Stomach (tissue), 4 donors: Measurements from ENCODE around the gene LHX1.

Experiments
- CTCF ChIP-seq, 7 experiments: fragments of 450-650 bp in 4 of 7; fragments of 200-600 bp in 3 of 7; sonication (generic) in 3 of 7; IDR thresholded peaks; one replicate each; pipeline ENCODE4 v1.5.1; 2016 to 2019; ENCODE audit warnings: antibody characterized with exemption in 7 of 7, control low read depth in 2 of 7, mild to moderate bottlenecking in 1 of 7
- POLR2A ChIP-seq, 4 donors: fragments of 450-650 bp; IDR thresholded peaks; one replicate each; pipeline ENCODE4 v1.6.1; 2016; ENCODE audit warnings: antibody characterized with exemption in 4 of 4, control low read depth in 2 of 4, mild to moderate bottlenecking in 1 of 4, moderate library complexity in 1 of 4

DNA sequence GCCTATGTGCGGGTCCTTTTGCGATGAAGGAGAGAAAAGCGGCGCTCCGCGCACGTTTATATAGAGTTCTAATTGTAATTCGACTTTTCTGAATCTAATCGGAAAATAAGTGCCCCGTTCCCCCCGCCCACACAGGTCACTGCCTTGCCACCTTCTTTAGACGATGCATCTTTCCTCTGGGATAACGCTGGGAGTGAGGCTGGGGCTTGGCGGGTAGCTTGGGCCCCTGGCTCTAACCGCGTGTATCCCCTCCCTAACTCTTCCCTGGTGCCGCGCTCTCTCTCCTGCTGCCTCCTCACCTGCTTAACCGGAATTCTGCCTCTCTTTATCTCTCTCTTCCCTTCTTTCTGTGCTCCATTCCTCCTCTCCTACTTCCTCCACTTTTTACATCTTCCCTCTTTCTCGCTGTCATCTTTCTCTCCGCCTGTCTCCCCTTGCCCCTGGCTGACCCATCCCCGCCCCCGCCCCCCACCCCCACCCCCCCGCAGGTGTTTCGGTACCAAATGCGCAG, 2.6 kb downstream of the LHX1 start:
- TF ChIP-seq CTCF (IDR thresholded peaks at IDR 0.05) (no peak), POLR2A (IDR thresholded peaks at IDR 0.05) (no peak)
